Esophagus (tissue), 2 donors: ENCODE results near the gene ARHGAP31. TPM values are rescaled to one million over a fixed set of nuclear protein-coding genes. Genes with fewer than 3 reads are reported as not detected.
"Not testable (repeated sequence)": the region's sequence is repeated elsewhere in the genome, so short reads cannot be mapped to it uniquely, and the experiment has no call there.

Source experiments
- H3K27ac ChIP-seq, 2 donors: one replicate each; pipeline ENCODE4 v1.5.1; 2013; ENCODE audit warnings: low read depth in 2 of 2, mild to moderate bottlenecking in 2 of 2, inconsistent platforms in 1 of 2, low read length in 1 of 2, moderate library complexity in 1 of 2
- H3K27me3 ChIP-seq, 2 donors: one replicate each; pipeline ENCODE4 v1.6.1; 2013; ENCODE audit warnings: low read length in 2 of 2, control low read depth in 1 of 2, mild to moderate bottlenecking in 1 of 2; ENCODE audit not compliant: insufficient read depth in 2 of 2, control insufficient read depth in 1 of 2
- H3K36me3 ChIP-seq, 2 donors: one replicate each; pipeline ENCODE4 v1.6.1; 2013; ENCODE audit warnings: low read length in 1 of 2; ENCODE audit not compliant: control insufficient read depth in 2 of 2, insufficient read depth in 2 of 2
- H3K4me1 ChIP-seq, 2 donors: one replicate each; pipeline ENCODE4 v1.6.1; 2013; ENCODE audit warnings: low read length in 1 of 2; ENCODE audit not compliant: control insufficient read depth in 2 of 2, insufficient read depth in 2 of 2
- H3K4me3 ChIP-seq, 2 donors: one replicate each; pipeline ENCODE4 v1.5.1; 2013; ENCODE audit warnings: low read length in 2 of 2, mild to moderate bottlenecking in 2 of 2, low read depth in 1 of 2, moderate library complexity in 1 of 2
- H3K9me3 ChIP-seq, 2 donors: one replicate each; pipeline ENCODE4 v1.6.1; 2013; ENCODE audit warnings: mild to moderate bottlenecking in 2 of 2, low read depth in 1 of 2, low read length in 1 of 2, moderate library complexity in 1 of 2; ENCODE audit not compliant: control insufficient read depth in 2 of 2, insufficient read depth in 1 of 2
- whole genome bisulfite sequencing, 2 donors: extraction: QIAGEN DNeasy Blood & Tissue Kit; methylation state at CpG; one replicate each; pipeline ENCODE4 v1.1.7; 2013; 5-methylcytosine and 5-hydroxymethylcytosine counted together
- polyA plus RNA-seq, 2 donors: library from polyadenylated mRNA; stranded (reverse); fragments of 200-250 nt; gene quantifications; one replicate each; pipeline ENCODE4 v1.2.3, GENCODE V29; 2013
- donor health status: healthy with polysubstance abuse.
- donor health status: Bipolar disorder and iron deficiency.

Gene ARHGAP31
- polyA plus RNA-seq, 2 donors: 1.6 TPM

DNA sequence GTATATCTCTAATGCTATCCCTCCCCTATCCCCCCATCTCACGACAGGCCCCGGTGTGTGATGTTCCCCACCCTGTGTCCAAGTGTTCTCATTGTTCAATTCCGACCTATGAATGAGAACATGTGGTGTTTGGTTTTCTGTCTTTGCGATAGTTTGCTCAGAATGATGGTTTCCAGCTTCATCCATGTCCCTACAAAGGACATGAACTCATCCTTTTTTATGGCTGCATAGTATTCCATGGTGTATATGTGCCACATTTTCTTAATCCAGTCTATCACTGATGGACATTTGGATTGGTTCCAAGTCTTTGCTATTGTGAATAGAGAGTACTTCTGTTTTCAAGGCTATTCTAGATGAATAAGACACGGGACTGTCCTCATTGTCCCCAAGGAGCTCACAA, 61.4 kb downstream of the ARHGAP31 start:
- H3K9me3 ChIP-seq, H3K4me3 ChIP-seq, H3K27me3 ChIP-seq, H3K27ac ChIP-seq, H3K4me1 ChIP-seq, H3K36me3 ChIP-seq: not testable (repeated sequence)
- WGBS, 2 donors: 92 to 93% methylated on average over 5 of the region's 5 CpGs

DNA sequence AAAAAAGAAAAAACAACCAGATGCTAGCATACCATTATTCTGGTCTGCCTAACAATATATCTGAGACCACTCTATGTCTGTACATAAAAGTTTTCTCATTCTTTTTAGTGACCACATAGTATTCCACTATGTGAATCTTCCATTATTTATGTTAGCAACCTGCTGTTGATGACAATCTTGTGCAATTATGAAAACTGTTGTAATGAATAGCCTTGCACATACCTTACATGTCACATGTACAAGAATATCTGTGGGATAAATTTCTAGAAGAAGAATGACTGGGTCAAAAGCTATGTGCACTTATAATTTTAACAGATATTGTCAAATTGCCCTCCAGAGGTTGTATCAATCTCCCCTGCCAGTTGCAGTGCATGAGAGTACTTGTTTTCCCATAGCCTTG, 62.5 kb downstream of the ARHGAP31 start:
- H3K27me3 ChIP-seq: no peaks in the 10 kb centered on the region
- H3K27ac ChIP-seq: no peak overlapping the region
- H3K4me3 ChIP-seq: no peak overlapping the region
- H3K36me3 ChIP-seq: no peaks in the 10 kb centered on the region
- no peaks in the 10 kb centered on the region for H3K4me1 ChIP-seq
- no peaks in the 10 kb centered on the region for H3K9me3 ChIP-seq

GRCh38 chr3:119357190-119357589, 63.0 kb downstream of the ARHGAP31 start:
- Histone ChIP-seq H3K27me3 (no peaks in the 10 kb centered on the region), H3K4me3 (no peak overlapping the region), H3K4me1 (no peaks in the 10 kb centered on the region), H3K9me3 (no peaks in the 10 kb centered on the region), H3K36me3 (no peaks in the 10 kb centered on the region), H3K27ac (no peak overlapping the region)
- WGBS, 2 donors: 32 to 42% methylated on average over 6 of the region's 6 CpGs

GRCh38 chr3:119359476-119360326, 65.5 kb downstream of the ARHGAP31 start:
- Histone ChIP-seq H3K27ac (no peak overlapping the region), H3K9me3 (no peaks in the 10 kb centered on the region), H3K36me3 (no peaks in the 10 kb centered on the region), H3K4me1 (no peaks in the 10 kb centered on the region), H3K27me3 (no peaks in the 10 kb centered on the region), H3K4me3 (no peak overlapping the region)
- WGBS, 2 donors: 60 to 73% methylated on average over 11 of the region's 11 CpGs

GRCh38 chr3:119360736-119361462, 66.7 kb downstream of the ARHGAP31 start:
- H3K9me3 ChIP-seq: no peaks in the 10 kb centered on the region
- no peaks in the 10 kb centered on the region for H3K4me1 ChIP-seq
- H3K4me3 ChIP-seq: no peak overlapping the region
- no peaks in the 10 kb centered on the region for H3K27me3 ChIP-seq
- H3K36me3 ChIP-seq: no peaks in the 10 kb centered on the region
- no peak overlapping the region for H3K27ac ChIP-seq
- 82 to 96% methylated on average over 3 of the region's 3 CpGs for WGBS, 2 donors

DNA sequence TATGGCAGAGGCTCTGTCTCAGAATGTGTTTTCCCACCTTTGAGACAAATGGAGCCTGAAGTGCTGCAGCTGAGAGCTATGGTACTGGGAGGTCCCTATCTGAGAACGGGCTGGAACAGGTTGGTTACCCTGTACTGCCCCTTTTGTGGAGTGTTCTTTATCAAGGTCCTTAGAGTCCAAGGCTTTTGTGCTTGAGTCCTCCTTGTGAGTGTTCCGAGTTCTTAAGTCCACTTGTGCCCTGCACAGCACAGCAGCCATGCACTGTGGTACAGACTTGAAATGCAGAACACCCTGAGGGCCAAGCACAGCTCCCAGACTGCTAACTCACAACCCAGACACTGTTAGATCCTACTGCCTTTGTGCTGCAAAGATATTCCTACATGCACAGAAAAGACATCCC, 67.8 kb downstream of the ARHGAP31 start:
- Histone ChIP-seq H3K36me3 (no peaks in the 10 kb centered on the region), H3K27me3 (no peaks in the 10 kb centered on the region), H3K4me1 (no peaks in the 10 kb centered on the region), H3K9me3 (no peaks in the 10 kb centered on the region), H3K4me3 (no peak overlapping the region), H3K27ac (no peak overlapping the region)
- 95 to 100% methylated on average over 2 of the region's 2 CpGs for WGBS, 2 donors

- H3K4me1 ChIP-seq: no peaks in the 10 kb centered on the region
- no peak overlapping the region for H3K27ac ChIP-seq
- H3K9me3 ChIP-seq: no peaks in the 10 kb centered on the region
- H3K36me3 ChIP-seq: no peaks in the 10 kb centered on the region
- WGBS, 2 donors: 90 to 91% methylated on average over 7 of the region's 7 CpGs
- H3K27me3 ChIP-seq: no peaks in the 10 kb centered on the region
- H3K4me3 ChIP-seq: no peak overlapping the region
These were observed 69.0 kb downstream of the ARHGAP31 start for GRCh38 chr3:119362940-119363725.

- Histone ChIP-seq H3K36me3 (peaks cover 0 to 3% of the 10 kb centered on the region in 2 donors), H3K4me3 (no peak overlapping the region), H3K27me3 (no peaks in the 10 kb centered on the region), H3K4me1 (no peaks in the 10 kb centered on the region), H3K9me3 (no peaks in the 10 kb centered on the region), H3K27ac (no peak overlapping the region)
- WGBS, 2 donors: 97 to 98% methylated on average over 1 of the region's 1 CpG
These were observed 70.2 kb downstream of the ARHGAP31 start for GRCh38 chr3:119364401-119364800.

GRCh38 chr3:119365418-119365817, 71.2 kb downstream of the ARHGAP31 start:
- H3K27me3 ChIP-seq: no peaks in the 10 kb centered on the region
- no peaks in the 10 kb centered on the region for H3K4me1 ChIP-seq
- H3K9me3 ChIP-seq: no peaks in the 10 kb centered on the region
- no peak overlapping the region for H3K4me3 ChIP-seq
- H3K27ac ChIP-seq: no peak overlapping the region
- peaks cover 0 to 3% of the 10 kb centered on the region in 2 donors for H3K36me3 ChIP-seq
- 70 to 71% methylated on average over 3 of the region's 3 CpGs for WGBS, 2 donors
